GM19468 (cell line): ENCODE results near the gene MIPOL1.
"Not testable (repeated sequence)": the region's sequence is repeated elsewhere in the genome, so short reads cannot be mapped to it uniquely, and the experiment has no call there.

Source experiments
- ATAC-seq: cut with Tn5 transposase; IDR thresholded peaks from one replicate; pipeline ENCODE4 v1.9.1; 2021; ENCODE audit warnings: mild to moderate bottlenecking, moderate library complexity, moderate number of reproducible peaks; ENCODE audit not compliant: unreplicated experiment; ENCODE audit errors: extremely low read depth

MIPOL1 gene

DNA sequence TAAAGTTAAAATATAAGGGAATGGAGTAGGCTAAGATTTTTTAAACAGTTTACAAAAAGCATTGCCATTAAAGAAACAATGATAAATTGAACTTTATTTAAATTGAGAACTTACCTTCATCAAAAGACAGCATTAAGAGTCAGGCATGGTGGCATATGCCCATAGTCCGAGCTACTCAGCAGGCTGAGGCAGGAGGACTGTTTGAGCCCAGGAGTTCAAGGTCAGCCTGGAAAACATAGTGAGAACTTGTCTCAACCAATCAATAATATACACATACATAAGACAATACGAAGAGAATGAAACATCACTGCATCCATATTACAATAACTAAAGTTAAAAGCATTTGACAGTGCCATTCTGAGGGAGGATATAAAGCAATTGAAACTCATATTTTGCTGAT lies 299.7 kb downstream of the MIPOL1 start:
- ATAC-seq: no peak

DNA sequence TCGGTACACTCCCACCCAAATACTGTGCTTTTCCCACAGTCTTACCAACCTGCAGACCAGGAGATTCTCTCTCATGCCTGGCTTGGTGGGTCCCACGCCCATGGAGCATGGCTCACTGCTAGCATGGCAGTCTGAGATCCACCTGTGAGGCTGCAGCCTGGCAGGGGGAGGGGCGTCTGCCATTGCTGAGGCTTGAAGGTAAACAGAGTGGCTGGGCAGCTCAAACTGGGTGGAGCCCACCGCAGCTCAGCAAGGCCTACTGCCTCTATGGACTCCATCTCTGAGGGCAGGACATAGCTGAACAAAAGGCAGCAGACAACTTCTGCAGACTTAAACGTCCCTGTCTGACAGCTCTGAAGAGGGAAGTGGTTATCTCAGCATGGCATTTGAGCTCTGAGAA lies 304.1 kb downstream of the MIPOL1 start:
- ATAC-seq: no peak

GRCh38 chr14:37508503-37508902 lies 310.8 kb downstream of the MIPOL1 start:
- no peak for ATAC-seq

DNA sequence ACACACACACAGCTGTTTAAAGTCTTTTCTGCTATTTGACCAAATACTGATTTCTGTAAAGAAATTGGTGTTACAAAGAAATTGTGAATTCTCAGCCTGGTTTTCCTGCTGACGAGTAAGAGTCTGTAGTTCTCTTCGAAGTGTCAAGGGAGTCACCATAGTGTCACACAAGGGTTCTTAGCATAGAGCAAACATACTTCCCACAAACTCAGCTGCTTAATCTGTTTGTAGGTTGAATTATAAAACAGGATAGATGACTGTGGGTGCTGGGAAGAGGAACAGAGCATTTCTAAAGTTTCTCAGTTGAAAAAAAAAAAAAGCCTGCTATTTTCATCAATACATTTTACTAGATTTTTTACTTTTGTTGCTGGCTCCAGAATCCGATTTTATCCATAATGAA lies 314.4 kb downstream of the MIPOL1 start:
- no peak for ATAC-seq

DNA sequence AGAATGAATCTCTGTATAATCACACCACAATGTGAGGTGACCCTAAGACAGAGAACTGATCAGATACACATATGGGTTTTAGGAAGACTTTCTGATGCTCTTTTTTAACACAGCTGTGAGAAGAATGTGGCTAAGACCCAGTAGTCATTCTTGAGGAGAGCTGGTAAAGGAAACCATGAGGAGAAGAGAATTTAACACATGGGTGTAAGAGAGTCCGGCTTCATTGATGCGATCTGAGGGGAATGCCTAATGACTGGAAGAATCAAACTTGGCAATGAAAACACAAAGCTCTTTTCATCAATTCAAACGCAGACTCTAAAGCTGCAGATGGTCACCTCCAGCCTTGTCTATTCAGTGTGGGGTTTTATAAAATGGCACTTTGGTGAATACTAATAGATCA lies 318.0 kb downstream of the MIPOL1 start:
- ATAC-seq: no peak

DNA sequence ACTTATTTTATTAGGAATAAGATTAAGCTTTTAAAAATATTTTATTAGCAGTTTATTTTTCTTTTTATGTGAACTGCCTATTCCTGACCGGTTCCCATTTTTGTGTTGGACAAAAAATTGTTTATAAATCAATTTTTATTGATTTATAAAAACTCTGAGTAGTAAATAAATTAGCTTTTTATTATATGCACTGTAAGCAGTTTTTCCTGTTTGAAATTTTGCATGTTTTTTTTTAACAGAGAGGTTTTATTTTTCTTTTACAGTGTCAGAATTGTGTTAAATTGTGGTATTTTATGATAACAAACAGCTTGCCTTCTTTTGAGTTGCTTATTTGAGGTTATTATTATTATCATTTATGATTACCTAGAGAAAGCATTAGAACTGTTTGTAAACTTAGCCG lies 329.3 kb downstream of the MIPOL1 start:
- no peak for ATAC-seq

- no peak for ATAC-seq
Observed at GRCh38 chr14:37539992-37540391, 342.3 kb downstream of the MIPOL1 start.

GRCh38 chr14:37544407-37544806 lies 346.7 kb downstream of the MIPOL1 start:
- ATAC-seq: no peak

- ATAC-seq: no peak
Observed at GRCh38 chr14:37545174-37545573, 347.4 kb downstream of the MIPOL1 start.

- no peak for ATAC-seq
Observed at GRCh38 chr14:37546621-37547447, 349.1 kb downstream of the MIPOL1 start.

DNA sequence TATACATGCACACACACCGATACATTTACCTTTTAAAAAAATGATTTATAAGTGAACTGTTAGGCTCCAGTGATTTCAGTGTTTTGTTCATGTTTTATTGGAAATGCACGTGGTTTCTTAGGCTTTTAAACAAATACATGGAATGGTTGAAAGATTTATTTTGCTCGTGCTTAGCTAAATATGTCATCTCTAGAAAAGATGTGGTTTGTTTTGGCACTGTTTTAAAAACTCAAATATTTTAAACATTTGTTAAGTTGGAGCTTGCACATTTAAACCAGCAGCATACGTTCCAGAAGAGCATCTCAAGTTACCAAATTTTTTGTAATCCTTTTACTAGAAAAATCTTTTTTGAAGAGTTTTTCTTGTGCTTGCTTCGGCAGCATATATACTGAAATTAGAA lies 352.8 kb downstream of the MIPOL1 start:
- ATAC-seq: no peak

GRCh38 chr14:37551119-37551518 lies 353.4 kb downstream of the MIPOL1 start:
- no peak for ATAC-seq

- ATAC-seq: no peak
Observed at GRCh38 chr14:37553935-37554550, 356.3 kb downstream of the MIPOL1 start.

- ATAC-seq: not testable (repeated sequence)
Observed at GRCh38 chr14:37555596-37555995, 357.9 kb downstream of the MIPOL1 start.

- ATAC-seq: no peak
Observed at GRCh38 chr14:37558740-37559139, 361.0 kb downstream of the MIPOL1 start.

DNA sequence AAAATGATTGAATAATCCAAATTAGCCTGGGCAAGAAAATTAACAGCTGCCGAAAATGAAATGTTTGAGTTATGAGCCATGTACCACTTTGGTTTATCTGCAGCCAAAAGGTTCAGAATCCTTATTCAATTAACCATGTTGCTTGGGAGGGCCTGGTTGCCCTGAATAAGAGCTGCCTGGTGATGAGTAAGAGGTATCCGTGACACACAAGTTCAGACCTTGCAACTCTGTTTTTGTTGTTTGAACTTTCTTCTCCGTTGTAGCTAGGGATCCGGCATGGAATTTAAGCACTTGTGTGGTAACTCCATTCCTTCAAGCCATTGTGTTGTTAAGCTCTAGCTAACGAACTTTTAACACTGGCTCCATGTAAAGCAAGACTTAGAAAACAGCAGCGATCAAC lies 361.6 kb downstream of the MIPOL1 start:
- no peak for ATAC-seq

DNA sequence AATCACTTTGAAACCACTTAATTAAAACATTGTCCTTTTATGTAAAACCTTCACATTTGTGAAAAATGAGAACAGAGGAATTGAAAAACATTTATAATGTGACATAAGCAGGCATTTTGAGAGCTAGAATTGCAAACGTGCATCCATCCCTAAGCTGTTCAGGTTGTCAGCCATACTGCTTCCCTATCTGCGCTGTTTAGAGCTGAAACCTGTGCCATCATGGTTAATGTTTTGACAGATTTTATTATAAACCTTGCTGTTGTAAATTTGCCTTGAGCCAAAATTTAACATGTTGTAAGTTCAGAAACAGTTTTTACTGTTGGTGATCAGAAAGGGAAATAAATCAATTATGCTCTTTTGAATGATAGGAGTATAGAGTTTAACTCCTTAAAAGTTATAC lies 365.5 kb downstream of the MIPOL1 start:
- ATAC-seq: no peak

DNA sequence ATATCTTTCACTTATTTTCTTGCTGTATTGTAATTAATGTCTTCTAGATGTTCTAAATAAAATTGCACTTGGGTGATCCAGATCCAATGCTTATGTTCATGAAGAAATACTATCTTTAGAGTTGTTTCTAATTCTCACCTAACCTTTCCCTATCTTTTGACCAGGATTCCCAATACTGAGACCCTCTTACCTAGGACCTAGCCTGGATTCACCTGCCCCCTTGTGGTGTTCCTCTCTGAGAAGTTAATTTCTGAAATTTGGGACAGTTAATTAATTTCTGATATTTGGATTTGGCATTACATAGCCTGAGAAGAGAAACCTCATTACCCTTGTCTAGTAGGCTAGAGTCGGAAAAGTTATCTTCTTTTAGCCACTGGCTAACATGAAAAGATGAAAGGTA lies 367.8 kb downstream of the MIPOL1 start:
- ATAC-seq: no peak

GRCh38 chr14:37566811-37567371 lies 369.2 kb downstream of the MIPOL1 start:
- no peak for ATAC-seq

GRCh38 chr14:37569729-37570128 lies 372.0 kb downstream of the MIPOL1 start:
- no peak for ATAC-seq

GRCh38 chr14:37571391-37571790 lies 373.7 kb downstream of the MIPOL1 start:
- ATAC-seq: no peak

GRCh38 chr14:37573356-37573755 lies 375.6 kb downstream of the MIPOL1 start:
- ATAC-seq: no peak
